HG03520 (cell line): Measurements from ENCODE around the gene RTN4RL2.

ENCODE experiments used
- ATAC-seq: cut with Tn5 transposase; IDR thresholded peaks from one replicate; pipeline ENCODE4 v1.9.1; 2021; ENCODE audit warnings: mild to moderate bottlenecking, moderate library complexity; ENCODE audit not compliant: unreplicated experiment

RTN4RL2 gene

GRCh38 chr11:57498540-57498939, 38.2 kb downstream of the RTN4RL2 start:
- no peak for ATAC-seq

- ATAC-seq, result peak; percentile 96
These were observed 39.2 kb downstream of the RTN4RL2 start for GRCh38 chr11:57499413-57499982.

DNA sequence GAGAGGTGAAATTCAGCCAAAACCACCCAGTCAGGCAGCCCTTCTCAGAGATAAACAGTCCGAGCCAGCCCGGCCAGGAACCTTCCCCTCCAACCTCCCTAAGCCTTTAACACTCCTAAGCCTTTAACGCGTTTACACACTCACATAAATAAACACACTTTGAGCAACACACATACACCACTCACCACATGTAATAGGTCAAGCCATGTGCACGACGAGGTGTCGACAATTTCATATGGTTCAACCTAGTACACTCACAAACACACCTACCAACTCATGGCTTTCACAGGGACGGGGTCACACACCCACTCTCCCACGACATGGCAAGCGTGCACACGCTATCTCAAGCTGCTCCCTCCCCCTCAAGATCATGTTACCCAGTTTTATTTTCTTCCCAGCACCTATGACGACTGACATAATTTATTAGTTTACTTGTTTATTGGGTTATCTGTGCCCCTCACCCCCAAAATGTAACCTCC, 39.7 kb downstream of the RTN4RL2 start:
- ATAC-seq, result no peak

DNA sequence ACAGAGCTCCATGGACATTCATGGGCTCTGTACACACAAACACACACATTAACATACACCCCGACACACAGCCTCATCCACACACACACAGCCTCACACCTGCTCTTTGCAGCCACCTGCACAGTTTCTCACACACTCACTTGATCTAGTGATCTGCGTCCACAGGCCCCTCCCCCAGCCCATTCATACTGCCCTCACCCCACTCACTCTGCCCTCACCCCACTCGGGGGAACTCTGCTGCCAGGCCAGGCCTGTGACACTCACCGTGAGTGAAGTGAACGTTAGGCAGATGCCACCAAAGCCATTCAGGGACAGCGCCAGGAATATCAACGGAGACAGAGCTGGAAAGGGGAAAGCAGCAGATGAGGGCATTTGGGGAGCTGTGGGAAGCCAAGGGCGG, 40.2 kb downstream of the RTN4RL2 start:
- ATAC-seq, result no peak

DNA sequence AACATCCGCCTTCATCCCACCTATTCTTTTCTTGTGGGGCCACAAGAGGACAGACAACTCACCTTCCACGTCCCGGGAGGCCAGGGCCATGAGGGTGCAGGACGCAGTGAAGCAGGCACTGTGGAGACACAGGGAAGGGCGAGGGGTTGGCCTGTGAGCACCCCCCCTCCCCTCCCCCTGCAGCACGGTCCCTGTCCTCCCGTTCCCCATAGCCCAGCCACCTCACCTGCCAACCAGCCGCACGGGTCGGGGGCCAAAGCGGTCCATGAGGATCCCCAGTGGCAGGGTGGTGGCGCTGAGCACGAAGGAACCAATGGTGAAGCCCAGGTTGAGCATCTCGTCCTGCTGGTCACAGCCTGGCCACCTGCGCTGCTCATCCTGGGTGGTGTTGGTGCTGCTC, 40.6 kb downstream of the RTN4RL2 start:
- ATAC-seq, result no peak

DNA sequence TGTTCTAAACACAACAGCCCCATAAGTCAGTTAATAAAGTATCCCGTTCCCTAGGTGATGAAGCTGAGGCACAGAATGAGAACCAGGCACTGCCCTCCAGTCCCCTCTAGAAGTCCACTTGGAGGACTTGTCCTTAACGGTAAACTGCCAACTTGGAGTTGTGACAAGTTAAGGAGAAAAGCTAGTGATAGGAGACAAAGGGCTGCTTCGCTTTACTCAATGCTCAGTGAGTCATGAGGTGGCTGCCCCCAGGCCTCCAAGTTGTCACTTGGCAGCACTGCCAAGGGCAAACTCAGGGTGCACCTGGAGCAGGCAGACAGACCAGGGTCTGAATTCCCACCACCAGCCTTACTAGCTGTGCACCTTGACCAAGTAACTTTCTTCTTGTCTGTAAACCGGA, 41.6 kb downstream of the RTN4RL2 start:
- ATAC-seq, result no peak

DNA sequence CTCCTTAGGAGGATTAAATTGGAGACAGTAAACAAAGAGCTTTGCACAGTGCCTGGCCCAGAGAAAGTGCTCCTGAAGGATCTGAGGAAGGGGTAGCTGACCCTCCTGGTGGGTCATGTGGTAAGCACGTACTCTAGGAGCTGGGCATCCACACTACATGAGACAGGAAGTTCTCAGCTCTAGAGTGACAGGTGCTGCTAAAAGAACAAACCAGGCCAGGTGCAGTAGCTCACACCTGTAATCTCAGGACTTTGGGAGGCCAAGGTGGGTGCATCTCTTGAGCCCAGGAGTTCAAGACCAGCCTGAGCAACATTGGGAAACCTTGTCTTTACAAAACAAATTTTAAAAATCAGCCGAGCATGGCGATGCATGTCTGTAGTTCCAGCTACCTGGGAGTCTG, 42.0 kb downstream of the RTN4RL2 start:
- no peak for ATAC-seq

- no peak for ATAC-seq
These were observed 42.5 kb downstream of the RTN4RL2 start for GRCh38 chr11:57502870-57503269.

GRCh38 chr11:57504511-57504910, 44.2 kb downstream of the RTN4RL2 start:
- no peak for ATAC-seq

GRCh38 chr11:57506522-57506921, 46.2 kb downstream of the RTN4RL2 start:
- ATAC-seq, result no peak

- no peak for ATAC-seq
These were observed 48.2 kb downstream of the RTN4RL2 start for GRCh38 chr11:57508341-57509170.

DNA sequence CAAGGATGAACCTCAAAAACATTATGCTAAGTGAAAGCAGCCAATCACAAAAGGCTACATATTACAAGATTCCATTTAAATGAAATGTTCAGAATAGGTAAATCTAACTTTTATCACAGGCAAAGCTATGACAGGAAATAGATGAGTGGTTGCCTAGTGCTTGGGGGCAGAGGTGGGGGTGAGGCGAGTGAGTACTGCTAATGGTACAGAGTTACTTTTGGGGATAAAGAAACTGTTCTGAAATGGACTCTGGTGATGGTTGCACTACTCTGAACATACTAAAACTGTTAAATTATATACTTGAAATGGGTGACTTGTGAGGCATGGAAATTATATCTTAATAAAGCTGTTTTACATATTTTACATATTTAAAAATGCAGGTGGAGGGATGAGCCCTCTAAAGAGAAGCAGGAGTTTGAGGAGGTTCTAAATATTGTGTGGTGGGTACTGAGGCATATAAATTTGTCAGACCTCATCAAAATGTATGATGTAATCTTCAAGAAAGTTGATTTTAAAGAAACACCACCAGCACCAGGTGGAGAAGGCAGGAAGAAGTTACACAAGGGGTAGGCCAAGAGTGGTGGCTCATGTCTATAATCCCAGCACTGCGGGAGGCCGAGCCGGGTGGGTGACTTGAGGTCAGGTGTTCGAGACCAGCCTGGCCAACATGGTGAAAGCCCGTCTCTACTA, 51.6 kb downstream of the RTN4RL2 start:
- no peak for ATAC-seq

DNA sequence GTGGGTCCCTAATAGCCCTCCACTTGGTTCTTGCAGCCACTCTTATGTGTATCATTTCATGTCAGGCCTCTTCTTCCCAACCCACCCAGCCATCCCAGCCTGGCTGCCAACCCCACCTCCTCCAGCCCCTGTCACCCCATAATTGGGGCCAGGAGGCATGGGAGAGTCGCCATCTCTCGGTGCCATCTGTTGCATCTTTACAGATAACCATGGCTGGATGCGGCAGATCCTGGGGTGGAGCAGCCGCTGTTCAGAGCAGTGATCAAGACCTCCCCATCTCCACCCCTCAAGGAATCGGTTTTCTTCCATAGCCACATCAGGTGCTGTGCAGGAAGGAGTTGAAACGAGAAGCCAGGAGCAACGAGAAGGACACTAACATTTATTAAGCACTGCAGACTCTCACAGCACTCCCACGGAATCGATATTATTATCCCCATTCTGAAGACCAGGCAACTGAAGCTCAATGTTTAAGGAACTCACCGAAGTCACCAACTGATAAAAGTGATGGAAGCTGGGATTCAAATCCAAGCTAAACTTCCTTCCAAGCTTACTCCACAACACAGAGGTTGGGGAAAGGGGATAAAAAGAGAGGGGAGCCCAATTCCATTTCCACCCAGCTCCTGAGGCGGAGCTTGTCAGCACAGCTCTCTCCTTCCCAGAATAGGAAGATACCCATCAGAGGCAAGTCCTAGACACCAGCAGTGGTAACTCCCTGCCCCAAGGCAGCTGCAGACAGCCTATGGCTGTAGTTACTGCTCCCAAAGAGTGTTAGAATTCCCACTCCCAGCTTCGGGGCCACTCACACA, 52.5 kb downstream of the RTN4RL2 start:
- no peak for ATAC-seq

- no peak for ATAC-seq
These were observed 53.1 kb downstream of the RTN4RL2 start for GRCh38 chr11:57513452-57513795.

- peak; percentile 37 for ATAC-seq
These were observed 53.7 kb downstream of the RTN4RL2 start for GRCh38 chr11:57513911-57514537.

GRCh38 chr11:57514538-57515331, 54.4 kb downstream of the RTN4RL2 start:
- peak; percentile 29 for ATAC-seq

DNA sequence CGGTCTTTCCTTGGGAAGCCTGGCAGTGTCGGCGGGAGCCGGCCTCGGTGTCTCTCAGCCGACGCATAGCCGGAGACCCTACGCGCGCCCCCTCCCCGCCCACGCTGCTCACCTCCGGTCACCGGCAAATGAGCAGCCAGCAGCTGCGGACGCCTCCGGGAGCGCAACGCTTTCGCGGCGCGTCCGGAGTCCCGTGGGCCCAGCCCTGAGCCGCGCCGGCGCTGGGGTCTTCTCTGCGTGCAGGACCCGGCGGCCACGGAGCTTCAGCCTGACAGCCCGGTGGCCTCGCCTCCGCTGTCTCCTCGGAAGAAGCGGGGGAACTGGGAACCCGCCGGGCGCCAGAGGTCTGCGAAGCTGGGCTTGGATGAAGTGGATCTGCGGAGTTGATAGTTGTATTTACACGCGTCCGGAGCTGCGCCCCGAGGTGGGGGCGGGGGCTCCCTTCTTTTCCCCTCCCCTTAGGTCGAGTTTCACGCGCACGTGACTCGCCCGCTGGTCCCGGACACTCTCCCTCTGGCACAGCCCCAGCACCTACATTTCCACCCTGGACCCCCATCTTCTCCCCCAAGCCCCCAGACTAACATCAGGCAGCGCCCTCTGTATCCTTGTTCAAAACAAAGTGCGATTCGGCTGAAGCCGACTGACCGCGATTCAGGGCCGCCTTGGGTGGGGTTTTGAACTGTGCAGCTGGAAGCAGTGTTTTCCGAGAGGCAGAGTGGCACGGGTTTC, 55.2 kb downstream of the RTN4RL2 start, which contains the start of gene SLC43A1:
Gene SLC43A1 (minus strand): TSS at position 371 of the 729 bp plus-strand sequence. CDS start 1,591 bp downstream, outside the sequence.
- ATAC-seq, result peak; percentile 37

GRCh38 chr11:57516061-57516443, 55.7 kb downstream of the RTN4RL2 start:
- ATAC-seq, result no peak

DNA sequence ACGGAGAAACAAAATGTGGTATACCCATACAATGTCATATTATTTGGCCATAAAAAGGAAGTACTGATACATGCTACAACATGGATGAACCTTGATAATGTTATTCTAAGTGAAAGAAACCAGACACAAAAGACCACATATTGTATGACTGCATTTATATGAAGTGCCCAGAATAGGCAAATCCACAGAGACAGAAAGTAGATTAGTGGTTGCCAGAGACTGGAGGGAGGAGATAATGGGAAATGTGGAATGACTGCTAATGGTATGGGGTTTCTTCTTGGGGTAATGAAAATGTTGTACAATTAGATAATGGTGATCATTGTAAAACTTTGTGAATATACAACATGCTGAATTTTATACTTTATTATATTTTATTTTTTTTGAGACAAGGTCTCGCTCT, 60.8 kb downstream of the RTN4RL2 start:
- ATAC-seq, result no peak
